DND-41 (cell line): Measurements from ENCODE around the gene NOL4L.

Source experiments
- ATAC-seq: fragments of 200-7000 bp; cut with Tn5 transposase; 3 replicates; pipeline ENCODE4 v1.9.1; 2021; ENCODE audit warnings: low read depth; ENCODE audit not compliant: insufficient read depth
- DNase-seq: peaks from one replicate; pipeline ENCODE4 v3.0.0-alpha.2; 2020
- H2AFZ ChIP-seq: 2 replicates; pipeline ENCODE4 v1.6.0; 2012; ENCODE audit warnings: low read depth, low read length
- H3K27ac ChIP-seq: 2 replicates; pipeline ENCODE4 v1.5.1; 2012; ENCODE audit warnings: low read length, inconsistent platforms
- H3K27me3 ChIP-seq: fragments of 200-600 bp; sonication (generic); 2 replicates; pipeline ENCODE4 v1.6.0; 2012; ENCODE audit warnings: low read length, mild to moderate bottlenecking, inconsistent platforms; ENCODE audit not compliant: insufficient read depth, poor library complexity
- H3K36me3 ChIP-seq: 2 replicates; pipeline ENCODE4 v1.5.1; 2012; ENCODE audit warnings: low read length, inconsistent platforms; ENCODE audit not compliant: insufficient read depth
- H3K4me1 ChIP-seq: 2 replicates; pipeline ENCODE4 v1.5.1; 2012; ENCODE audit warnings: mild to moderate bottlenecking, low read length; ENCODE audit not compliant: insufficient read depth
- H3K4me2 ChIP-seq: 2 replicates; pipeline ENCODE4 v1.6.0; 2012; ENCODE audit warnings: mild to moderate bottlenecking, moderate library complexity, low read length, inconsistent platforms; ENCODE audit not compliant: insufficient read depth
- H3K4me3 ChIP-seq, 2 experiments: fragments of 200-600 bp in 1 of 2; shearing (Covaris generic) in 1 of 2; 2 replicates each; pipeline ENCODE4 v1.5.1; 2012 to 2016; ENCODE audit warnings: inconsistent platforms in 2 of 2, low read length in 2 of 2, mild to moderate bottlenecking in 2 of 2, low read depth in 1 of 2, moderate library complexity in 1 of 2
- H3K79me2 ChIP-seq: 2 replicates; pipeline ENCODE4 v1.6.0; 2012; ENCODE audit warnings: low read length, inconsistent platforms; ENCODE audit not compliant: insufficient read depth
- H3K9ac ChIP-seq: 2 replicates; pipeline ENCODE4 v1.6.0; 2012; ENCODE audit warnings: low read depth, mild to moderate bottlenecking, inconsistent platforms, low read length, moderate library complexity
- H3K9me3 ChIP-seq: 2 replicates; pipeline ENCODE4 v1.5.1; 2012; ENCODE audit warnings: low read length, moderate library complexity, mild to moderate bottlenecking, inconsistent platforms; ENCODE audit not compliant: insufficient read depth, severe bottlenecking
- H4K20me1 ChIP-seq: 2 replicates; pipeline ENCODE4 v1.6.0; 2012; ENCODE audit warnings: low read length; ENCODE audit not compliant: insufficient read depth
- EZH2 ChIP-seq: IDR thresholded peaks from 3 replicates; pipeline ENCODE4 v1.6.1; 2012; ENCODE audit warnings: borderline replicate concordance, low read depth, mild to moderate bottlenecking, moderate library complexity, low read length, inconsistent platforms; ENCODE audit not compliant: severe bottlenecking
- TF ChIP-seq, protein P1 (sequence below): IDR thresholded peaks from 2 replicates; pipeline ENCODE4 v1.5.1; 2012; ENCODE audit warnings: borderline replicate concordance, low read length, moderate library complexity, mild to moderate bottlenecking; ENCODE audit not compliant: poor library complexity, severe bottlenecking; ENCODE audit errors: extremely low read depth

The NOL4L gene

DNA sequence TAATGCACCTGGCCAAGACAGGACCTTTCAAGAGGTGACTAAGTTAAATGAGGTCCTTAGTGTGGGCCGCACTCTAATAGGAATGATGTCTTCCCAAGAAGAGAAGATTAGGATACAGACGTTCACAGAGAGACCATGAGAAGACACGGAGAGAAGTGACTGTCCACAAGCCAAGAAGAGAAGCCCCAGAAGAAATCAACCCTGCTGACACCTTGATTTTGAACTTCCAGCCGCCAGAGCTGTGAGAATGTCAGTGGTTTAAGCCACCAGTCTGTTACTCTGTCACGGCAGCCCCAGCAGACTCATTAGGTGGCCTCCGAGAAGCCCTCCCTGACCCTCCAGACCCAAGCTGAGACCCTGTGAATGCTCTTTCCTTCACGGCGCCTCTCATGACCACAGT is 29.5 kb downstream of the NOL4L start:
- no peaks in the 10 kb centered on the region for H3K9me3 ChIP-seq
- no peaks in the 10 kb centered on the region; the same call in 1 of the 2 replicates for H3K4me1 ChIP-seq
- TF ChIP-seq, protein P1, sequence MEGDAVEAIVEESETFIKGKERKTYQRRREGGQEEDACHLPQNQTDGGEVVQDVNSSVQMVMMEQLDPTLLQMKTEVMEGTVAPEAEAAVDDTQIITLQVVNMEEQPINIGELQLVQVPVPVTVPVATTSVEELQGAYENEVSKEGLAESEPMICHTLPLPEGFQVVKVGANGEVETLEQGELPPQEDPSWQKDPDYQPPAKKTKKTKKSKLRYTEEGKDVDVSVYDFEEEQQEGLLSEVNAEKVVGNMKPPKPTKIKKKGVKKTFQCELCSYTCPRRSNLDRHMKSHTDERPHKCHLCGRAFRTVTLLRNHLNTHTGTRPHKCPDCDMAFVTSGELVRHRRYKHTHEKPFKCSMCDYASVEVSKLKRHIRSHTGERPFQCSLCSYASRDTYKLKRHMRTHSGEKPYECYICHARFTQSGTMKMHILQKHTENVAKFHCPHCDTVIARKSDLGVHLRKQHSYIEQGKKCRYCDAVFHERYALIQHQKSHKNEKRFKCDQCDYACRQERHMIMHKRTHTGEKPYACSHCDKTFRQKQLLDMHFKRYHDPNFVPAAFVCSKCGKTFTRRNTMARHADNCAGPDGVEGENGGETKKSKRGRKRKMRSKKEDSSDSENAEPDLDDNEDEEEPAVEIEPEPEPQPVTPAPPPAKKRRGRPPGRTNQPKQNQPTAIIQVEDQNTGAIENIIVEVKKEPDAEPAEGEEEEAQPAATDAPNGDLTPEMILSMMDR, result no peak
- DNase-seq (no peak), ATAC-seq (no peak)
- no peak overlapping the region for H3K27ac ChIP-seq
- H2AFZ ChIP-seq, result no peak overlapping the region
- H3K4me3 ChIP-seq, result no peak overlapping the region
- H3K9ac ChIP-seq, result no peak overlapping the region
- no peaks in the 10 kb centered on the region for H3K27me3 ChIP-seq
- H3K36me3 ChIP-seq, result no peaks in the 10 kb centered on the region; the same call in 1 of the 2 replicates
- no peak overlapping the region for H3K4me2 ChIP-seq
- H4K20me1 ChIP-seq, result peaks cover 54% of the 10 kb centered on the region
- peaks cover 77% of the 10 kb centered on the region for H3K79me2 ChIP-seq

DNA sequence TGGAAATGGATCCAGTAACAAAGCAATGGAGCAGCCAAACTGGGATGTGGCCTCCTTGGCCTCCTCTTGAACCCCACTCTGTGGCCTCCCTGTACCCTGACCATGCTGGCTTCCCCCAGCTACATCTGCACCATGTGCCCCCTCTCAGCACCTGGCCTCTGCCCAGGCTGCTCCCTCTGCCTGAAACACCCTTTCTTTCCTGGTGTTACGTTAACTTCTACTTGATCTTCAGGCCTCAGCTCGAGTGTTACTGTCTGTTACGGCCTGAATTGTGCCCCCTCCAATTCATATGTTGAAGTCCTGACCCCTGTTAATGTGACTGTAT is 30.2 kb downstream of the NOL4L start:
- Histone ChIP-seq H3K36me3 (no peaks in the 10 kb centered on the region; the same call in 1 of the 2 replicates), H2AFZ (no peak overlapping the region), H3K9ac (no peak overlapping the region), H3K27ac (peak overlapping the region; percentile 12; the same call in 1 of the 2 replicates), H3K4me2 (no peak overlapping the region), H4K20me1 (peaks cover 48% of the 10 kb centered on the region), H3K4me1 (no peaks in the 10 kb centered on the region; the same call in 1 of the 2 replicates), H3K79me2 (peaks cover 71% of the 10 kb centered on the region), H3K27me3 (no peaks in the 10 kb centered on the region), H3K9me3 (no peaks in the 10 kb centered on the region), H3K4me3 (no peak overlapping the region)
- TF ChIP-seq, protein P1, result no peak
- TF ChIP-seq EZH2, result no peak
- 0 out of 3 replicates have a peak, but pooled peaks have one; percentile 33 for ATAC-seq
- DNase-seq, result no peak

DNA sequence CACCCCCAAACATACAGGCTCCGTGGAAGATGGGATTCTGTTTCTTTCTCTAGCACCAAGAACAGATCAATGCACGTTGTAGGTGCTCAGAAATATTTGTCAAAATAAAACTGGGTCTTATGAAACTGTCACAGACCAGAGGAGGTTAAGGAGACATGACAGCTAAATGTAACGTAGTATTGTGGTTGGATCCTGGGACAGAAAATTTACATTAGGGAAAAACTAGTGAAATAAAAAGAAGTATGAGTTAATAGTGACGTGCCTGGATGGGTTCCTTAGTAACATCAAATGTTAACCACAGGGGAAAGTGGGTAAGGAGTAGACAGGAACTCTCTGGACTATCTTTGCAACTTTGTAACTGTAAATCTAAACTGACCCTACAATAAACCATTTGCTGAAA is 31.5 kb downstream of the NOL4L start:
- Histone ChIP-seq H3K4me2 (no peak overlapping the region), H3K4me1 (no peaks in the 10 kb centered on the region; the same call in 1 of the 2 replicates), H3K27ac (no peak overlapping the region), H3K27me3 (no peaks in the 10 kb centered on the region), H3K9me3 (no peaks in the 10 kb centered on the region), H2AFZ (no peak overlapping the region), H3K4me3 (no peak overlapping the region), H3K9ac (no peak overlapping the region), H4K20me1 (peaks cover 35% of the 10 kb centered on the region), H3K36me3 (no peaks in the 10 kb centered on the region; the same call in 1 of the 2 replicates), H3K79me2 (peaks cover 58% of the 10 kb centered on the region)
- DNase-seq (no peak), ATAC-seq (no peak)
- TF ChIP-seq EZH2, result no peak
- TF ChIP-seq, protein P1, result no peak

DNA sequence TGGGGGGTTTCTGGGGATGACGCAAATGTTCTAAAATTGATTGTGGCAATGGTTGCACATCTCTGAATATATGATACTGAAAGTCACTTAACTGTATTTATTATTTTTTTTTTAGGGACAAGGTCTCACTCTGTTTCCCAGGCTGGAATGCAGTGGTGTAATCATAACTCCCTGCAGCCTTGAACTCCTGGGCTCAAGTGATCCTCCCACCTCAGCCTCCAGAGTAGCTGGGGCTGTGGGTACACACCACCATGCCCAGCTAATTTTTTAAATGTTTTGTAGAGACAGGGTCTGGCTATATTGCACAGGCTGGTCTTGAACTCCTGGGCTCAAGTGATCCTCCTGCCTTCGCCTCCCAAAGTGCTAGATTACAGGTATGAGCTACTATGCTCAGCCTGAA is 33.4 kb downstream of the NOL4L start:
- Histone ChIP-seq H3K27ac (no peak overlapping the region), H3K4me2 (no peak overlapping the region)

More for the DNA sequence above, 33.4 kb downstream of the NOL4L start:
- ATAC-seq, result no peak
- H3K36me3 ChIP-seq, result no peaks in the 10 kb centered on the region; the same call in 1 of the 2 replicates
- peaks cover 33% of the 10 kb centered on the region for H4K20me1 ChIP-seq
- H3K9me3 ChIP-seq, result no peaks in the 10 kb centered on the region
- no peak overlapping the region for H3K9ac ChIP-seq
- TF ChIP-seq, protein P1, result no peak
- no peak for TF ChIP-seq EZH2
- H3K27me3 ChIP-seq, result no peaks in the 10 kb centered on the region
- no peak overlapping the region for H3K4me3 ChIP-seq
- H3K79me2 ChIP-seq, result peaks cover 58% of the 10 kb centered on the region
- no peak for DNase-seq
- H3K4me1 ChIP-seq, result no peaks in the 10 kb centered on the region; the same call in 1 of the 2 replicates
- H2AFZ ChIP-seq, result no peak overlapping the region
